Fibroblast of lung (primary cell): ENCODE data around the gene PPIH. TPM values are rescaled to one million over a fixed set of nuclear protein-coding genes. Genes with fewer than 3 reads are reported as not detected.
"Not testable (repeated sequence)": the region's sequence is repeated elsewhere in the genome, so short reads cannot be mapped to it uniquely, and the experiment has no call there.

Experiments
- DNase-seq, 2 donors: peaks; one replicate each; pipeline versions ENCODE4 v3.0.0 to v3.0.0-alpha.2; 2010; ENCODE audit warnings: low read depth in 2 of 2
- H2AFZ ChIP-seq: 2 replicates; pipeline ENCODE4 v1.5.1; 2012; ENCODE audit warnings: low read length, control low read depth, inconsistent platforms
- H3K27ac ChIP-seq: 2 replicates; pipeline ENCODE4 v1.5.1; 2011; ENCODE audit warnings: low read length, control low read depth; ENCODE audit not compliant: insufficient read depth
- H3K27me3 ChIP-seq: 2 replicates; pipeline ENCODE4 v1.5.1; 2011; ENCODE audit warnings: mild to moderate bottlenecking, low read length; ENCODE audit not compliant: control insufficient read depth, insufficient read depth
- H3K36me3 ChIP-seq: 2 replicates; pipeline ENCODE4 v1.5.1; 2011; ENCODE audit warnings: low read length; ENCODE audit not compliant: control insufficient read depth, insufficient read depth
- H3K4me1 ChIP-seq: 2 replicates; pipeline ENCODE4 v1.5.1; 2011; ENCODE audit warnings: low read length; ENCODE audit not compliant: control insufficient read depth, insufficient read depth; ENCODE audit errors: extremely low read depth
- H3K4me2 ChIP-seq: 2 replicates; pipeline ENCODE4 v1.5.1; 2011; ENCODE audit warnings: low read length, control low read depth; ENCODE audit not compliant: insufficient read depth; ENCODE audit errors: extremely low read depth
- H3K4me3 ChIP-seq, 4 experiments: fragments of 200-600 bp in 1 of 4; sonication (generic) in 1 of 4; replicated peaks in 1 of 4; 2 replicates each; pipeline ENCODE4 v1.5.1; 2011 to 2016; ENCODE audit warnings: low read length in 4 of 4, low read depth in 3 of 4, mild to moderate bottlenecking in 3 of 4, control low read depth in 2 of 4, inconsistent platforms in 1 of 4, mixed read lengths in 1 of 4; ENCODE audit not compliant: insufficient read depth in 1 of 4; ENCODE audit errors: control extremely low read depth in 1 of 4
- H3K79me2 ChIP-seq: 2 replicates; pipeline ENCODE4 v1.5.1; 2012; ENCODE audit warnings: mild to moderate bottlenecking, low read length, inconsistent platforms; ENCODE audit not compliant: control insufficient read depth, insufficient read depth
- H3K9ac ChIP-seq: 2 replicates; pipeline ENCODE4 v1.5.1; 2011; ENCODE audit warnings: mild to moderate bottlenecking, low read length, control low read depth; ENCODE audit not compliant: insufficient read depth
- H3K9me3 ChIP-seq: 2 replicates; pipeline ENCODE4 v1.5.1; 2012; ENCODE audit warnings: low read depth, low read length; ENCODE audit not compliant: control insufficient read depth, insufficient read depth
- H4K20me1 ChIP-seq: 2 replicates; pipeline ENCODE4 v1.5.1; 2011; ENCODE audit warnings: low read length; ENCODE audit not compliant: control insufficient read depth, insufficient read depth; ENCODE audit errors: extremely low read depth
- CTCF ChIP-seq, 2 donors: IDR thresholded peaks in 1 of 2; conservative IDR thresholded peaks in 1 of 2; 1 replicate in 1 of 2; 2 replicates in 1 of 2; pipeline ENCODE4 v1.5.1; 2011 to 2012; ENCODE audit warnings: low read length in 2 of 2, control low read depth in 1 of 2, inconsistent platforms in 1 of 2, low read depth in 1 of 2, mild to moderate bottlenecking in 1 of 2
- EZH2 ChIP-seq: IDR thresholded peaks from 2 replicates; pipeline ENCODE4 v1.5.1; 2012; ENCODE audit warnings: low read length, control low read depth, mild to moderate bottlenecking; ENCODE audit errors: missing control alignments
- polyA plus RNA-seq, 2 donors: library from polyadenylated mRNA; depleted of rRNA in 1 of 2; stranded (reverse) in 1 of 2; unstranded in 1 of 2; fragments of >200 nt; gene quantifications; 2 replicates each; pipeline ENCODE4 v1.2.1, GENCODE V29; 2011 to 2012; ENCODE audit warnings: missing spikeins in 1 of 2
- total RNA-seq: library from RNA; depleted of rRNA; stranded (reverse); fragments of >200 nt; gene quantifications from 2 replicates; pipeline ENCODE4 v1.2.1, GENCODE V29; 2014

Gene PPIH
- total and polyA plus RNA-seq, 2 donors (not counting 1 experiment from before 2014, with no cell fraction given), result 19.0 to 32.3 TPM

- Histone ChIP-seq H4K20me1 (no peaks in the 10 kb centered on the region), H3K4me1 (no peaks in the 10 kb centered on the region), H3K27me3 (no peaks in the 10 kb centered on the region), H3K9me3 (no peaks in the 10 kb centered on the region), H3K4me3 (no peak overlapping the region), H3K27ac (no peak overlapping the region), H3K9ac (no peak overlapping the region), H3K79me2 (peaks cover 34% of the 10 kb centered on the region), H2AFZ (no peak overlapping the region), H3K36me3 (peaks cover 23% of the 10 kb centered on the region), H3K4me2 (no peak overlapping the region)
- no peak for DNase-seq
- no peak for TF ChIP-seq EZH2
- TF ChIP-seq CTCF (conservative IDR thresholded peaks at IDR 0.05 in 1 of 2, IDR thresholded peaks at IDR 0.05 in 1 of 2; ENCODE audit: low read depth in 1 of 2, low read length in 2 of 2), result no peak
Observed at GRCh38 chr1:42700006-42700405, 41.8 kb downstream of the PPIH start.

- no peak overlapping the region for H2AFZ ChIP-seq
- H3K9ac ChIP-seq, result no peak overlapping the region
- no peak overlapping the region for H3K27ac ChIP-seq
- H3K9me3 ChIP-seq, result no peaks in the 10 kb centered on the region
- no peaks in the 10 kb centered on the region for H3K4me1 ChIP-seq
- DNase-seq, result no peak
- no peaks in the 10 kb centered on the region for H4K20me1 ChIP-seq
- TF ChIP-seq EZH2 (no peak), CTCF (conservative IDR thresholded peaks at IDR 0.05 in 1 of 2, IDR thresholded peaks at IDR 0.05 in 1 of 2; ENCODE audit: low read depth in 1 of 2, low read length in 2 of 2) (no peak)
- H3K4me3 ChIP-seq, result no peak overlapping the region
- H3K36me3 ChIP-seq, result peaks cover 16% of the 10 kb centered on the region
- H3K27me3 ChIP-seq, result no peaks in the 10 kb centered on the region
- H3K4me2 ChIP-seq, result no peak overlapping the region
- peaks cover 9% of the 10 kb centered on the region for H3K79me2 ChIP-seq
Observed at GRCh38 chr1:42703888-42704464, 45.8 kb downstream of the PPIH start.

GRCh38 chr1:42712808-42713207 is 54.6 kb downstream of the PPIH start:
- not testable (repeated sequence) for H3K4me1 ChIP-seq, H3K9me3 ChIP-seq, H4K20me1 ChIP-seq, H3K27me3 ChIP-seq, H3K9ac ChIP-seq, H3K79me2 ChIP-seq, H3K4me3 ChIP-seq, DNase-seq, H3K4me2 ChIP-seq, H2AFZ ChIP-seq, H3K36me3 ChIP-seq, H3K27ac ChIP-seq
